K562 (cell line): ENCODE data around the gene ACTR3. TPM values are rescaled to one million over a fixed set of nuclear protein-coding genes. Genes with fewer than 3 reads are reported as not detected.

Source experiments
- ATAC-seq: fragments of 200-7000 bp; cut with Tn5 transposase; 3 replicates; pipeline ENCODE4 v1.9.1; 2020; ENCODE audit warnings: moderate library complexity
- BruUV-seq: library from RNA; stranded (reverse); fragments of 400-500 nt; replicated peaks from 2 replicates; lab custom pipeline; 2021; lab: Mats Ljungman, UMichigan
- CTCF ChIA-PET: fragments of 300-600 bp; formaldehyde crosslinking; extraction: SDS; loops from one replicate; lab custom pipeline; 2021; ENCODE audit warnings: low intra/inter-chr PET ratio; lab: Yijun Ruan, JAX
- POLR2A ChIA-PET: fragments of 300-600, 350-650 bp; sonication (Branson Sonifier 250); formaldehyde crosslinking; extraction: SDS; loops from one replicate; lab custom pipeline; 2021; ENCODE audit warnings: antibody characterized with exemption, inconsistent platforms; lab: Yijun Ruan, JAX
- DNase-seq, 4 experiments: peaks; one replicate each; pipeline versions ENCODE4 v3.0.0 to v3.0.0-alpha.2; 2011 to 2018; ENCODE audit warnings: low spot score in 3 of 4, mixed read lengths in 3 of 4; ENCODE audit errors: extremely low read depth in 1 of 4
- FAIRE-seq: peaks from 2 replicates; lab custom pipeline; 2011; peaks lifted over from hg19 to GRCh38; lab: Jason Lieb, UNC
- H2AFZ ChIP-seq: 2 replicates; pipeline ENCODE4 v1.6.0; 2011; ENCODE audit warnings: low read depth, low read length, control low read depth, inconsistent platforms
- H3K27ac ChIP-seq: fragments of 200-600 bp; 3 replicates; pipeline ENCODE4 v1.8.0; 2011; ENCODE audit warnings: low read depth, mild to moderate bottlenecking, control low read depth, inconsistent platforms, low read length, moderate library complexity, mixed read lengths; ENCODE audit errors: extremely low read depth
- H3K27me3 ChIP-seq, 2 experiments: fragments of 300-600 bp in 1 of 2; 2 replicates in 1 of 2; 3 replicates in 1 of 2; pipeline versions ENCODE4 v1.6.0 to v1.8.0; 2011; ENCODE audit warnings: inconsistent platforms in 2 of 2, low read length in 2 of 2, mild to moderate bottlenecking in 1 of 2, mixed read lengths in 1 of 2, moderate library complexity in 1 of 2; ENCODE audit not compliant: control insufficient read depth in 2 of 2, insufficient read depth in 2 of 2
- H3K36me3 ChIP-seq: fragments of 300-600 bp; 3 replicates; pipeline ENCODE4 v1.8.0; 2011; ENCODE audit warnings: mild to moderate bottlenecking, low read length, inconsistent platforms; ENCODE audit not compliant: control insufficient read depth, insufficient read depth
- H3K4me1 ChIP-seq, 2 experiments: fragments of 200-600 bp in 1 of 2; replicated peaks in 1 of 2; 2 replicates in 1 of 2; 3 replicates in 1 of 2; pipeline versions ENCODE4 v1.5.1 to v1.8.0; 2011; ENCODE audit warnings: inconsistent platforms in 2 of 2, low read length in 2 of 2, mild to moderate bottlenecking in 1 of 2, mixed read lengths in 1 of 2, moderate library complexity in 1 of 2; ENCODE audit not compliant: control insufficient read depth in 2 of 2, insufficient read depth in 2 of 2
- H3K4me2 ChIP-seq: 2 replicates; pipeline ENCODE4 v1.6.1; 2011; ENCODE audit warnings: low read length, control low read depth, inconsistent platforms, mixed read lengths; ENCODE audit not compliant: insufficient read depth
- H3K4me3 ChIP-seq: fragments of 200-600 bp; sonication (generic), shearing (Covaris generic); 2 replicates; pipeline ENCODE4 v1.5.1; 2016; ENCODE audit warnings: control low read depth, inconsistent platforms
- H3K79me2 ChIP-seq: fragments of 200-600 bp; 3 replicates; pipeline ENCODE4 v1.8.0; 2011; ENCODE audit warnings: low read length, inconsistent platforms; ENCODE audit not compliant: control insufficient read depth, insufficient read depth
- H3K9ac ChIP-seq, 2 experiments: 2 replicates each; pipeline versions ENCODE4 v1.6.0 to v1.6.1; 2011; ENCODE audit warnings: low read depth in 2 of 2, low read length in 2 of 2, control low read depth in 1 of 2, inconsistent platforms in 1 of 2, mild to moderate bottlenecking in 1 of 2, mixed read lengths in 1 of 2; ENCODE audit not compliant: insufficient read depth in 1 of 2
- H3K9me1 ChIP-seq: one replicate; pipeline ENCODE4 v1.6.0; 2011; ENCODE audit warnings: inconsistent platforms, mild to moderate bottlenecking, low read length, moderate library complexity; ENCODE audit not compliant: control insufficient read depth, insufficient read depth
- H3K9me3 ChIP-seq: replicated peaks from 2 replicates; pipeline ENCODE4 v1.5.1; 2011; ENCODE audit warnings: low read depth, low read length, inconsistent platforms; ENCODE audit not compliant: control insufficient read depth, insufficient read depth
- H4K20me1 ChIP-seq: replicated peaks from 2 replicates; pipeline ENCODE4 v1.6.1; 2011; ENCODE audit warnings: low read length, inconsistent platforms, mixed read lengths; ENCODE audit not compliant: control insufficient read depth, insufficient read depth
- CBX5 ChIP-seq: IDR thresholded peaks from 2 replicates; pipeline ENCODE4 v1.6.1; 2014; ENCODE audit warnings: low read depth, borderline replicate concordance
- EWSR1 ChIP-seq: fragments of 450-650 bp; IDR thresholded peaks from 2 replicates; pipeline ENCODE4 v1.6.1; 2018; ENCODE audit warnings: borderline replicate concordance, mild to moderate bottlenecking, low read depth, moderate library complexity; ENCODE audit not compliant: partially characterized antibody
- POLR2G ChIP-seq: fragments of 200-400 bp; formaldehyde crosslinking; IDR thresholded peaks from 2 replicates; pipeline ENCODE4 v1.6.1; 2017; ENCODE audit warnings: low read depth, mild to moderate bottlenecking, antibody characterized with exemption, low read length, moderate library complexity
- PRMT5 ChIP-seq: sonication (generic); formaldehyde crosslinking; IDR thresholded peaks from 2 replicates; pipeline ENCODE4 v1.5.0; 2020; ENCODE audit warnings: missing genetic modification reagents
- RAD21 ChIP-seq, 2 experiments: fragments of 250-450 bp in 1 of 2; fragments of 450-650 bp in 1 of 2; sonication (Bioruptor Pico) in 1 of 2; formaldehyde crosslinking in 1 of 2; IDR thresholded peaks in 1 of 2; conservative IDR thresholded peaks in 1 of 2; 2 replicates each; pipeline versions ENCODE4 v1.4.0 to v1.8.0; 2020 to 2022; ENCODE audit warnings: mild to moderate bottlenecking in 2 of 2, moderate library complexity in 1 of 2
- SNRNP70 ChIP-seq: fragments of 200-400 bp; formaldehyde crosslinking; optimal IDR thresholded peaks from 2 replicates; pipeline ENCODE3; 2017; ENCODE audit warnings: low read depth, low read length
- TEAD1 ChIP-seq, 2 experiments: fragments of 450-650 bp in 1 of 2; sonication (generic) in 1 of 2; formaldehyde crosslinking; IDR thresholded peaks; 2 replicates each; pipeline versions ENCODE4 v1.4.0 to v1.8.0; 2020 to 2022; ENCODE audit warnings: mild to moderate bottlenecking in 2 of 2, missing genetic modification reagents in 1 of 2
- TFAM ChIP-seq: fragments of 250-450 bp; sonication (Bioruptor Pico); conservative IDR thresholded peaks from 2 replicates; pipeline ENCODE4 v1.5.0; 2021; ENCODE audit warnings: mild to moderate bottlenecking, moderate library complexity
- ZC3H11A ChIP-seq: IDR thresholded peaks from 2 replicates; pipeline ENCODE4 v1.6.1; 2012; ENCODE audit warnings: low read depth, low read length, improper control_type of control experiment
- WGBS: fragments of 100-300 bp; shearing (Covaris generic); methylation state at CpG from one replicate; pipeline ENCODE4 v1.1.6; 2016; ENCODE audit warnings: low coverage, mixed read lengths; ENCODE audit not compliant: insufficient coverage; ENCODE audit errors: missing lambda C conversion rate; 5-methylcytosine and 5-hydroxymethylcytosine counted together
- in situ Hi-C: fragments of 300-500 bp; cut with MboI; formaldehyde crosslinking; loops from 4 replicates; pipeline ENCODE4 v1.15.0; 2018; ENCODE audit warnings: inconsistent platforms, mixed read lengths
- intact Hi-C: fragments of 100-400 bp; cut with micrococcal nuclease; formaldehyde crosslinking; loops from 2 replicates; pipeline ENCODE4 v1.14.2; 2022
- polyA plus RNA-seq, 8 experiments: library from polyadenylated mRNA; depleted of rRNA in 4 of 8; stranded (reverse) in 5 of 8; unstranded in 3 of 8; fragments of >200 nt; fragmentation: Nextera tagmentation in 2 of 8; fragmentation: Illumina TruSeq in 1 of 8; extraction: Ambion mirVana in 2 of 8; extraction: Trizol in 1 of 8; gene quantifications; 2 replicates each; pipeline versions ENCODE4 v1.2.1 to v1.2.3, GENCODE V29; 2011 to 2014; ENCODE audit warnings: inconsistent platforms in 1 of 8, missing spikeins in 1 of 8
- total RNA-seq, 7 experiments: library from RNA; depleted of rRNA in 6 of 7; stranded (reverse); fragments of >200 nt in 6 of 7; fragmentation: Illumina TruSeq in 2 of 7; extraction: Trizol in 2 of 7; gene quantifications; 2 replicates each; pipeline versions ENCODE4 v1.2.1 to v1.2.3, GENCODE V29; 2011 to 2021; ENCODE audit warnings: low replicate concordance in 1 of 7
- TF ChIP-seq, protein P1 (sequence below): fragments of 250-450 bp; sonication (Bioruptor Pico); IDR thresholded peaks from 2 replicates; pipeline ENCODE4 v1.8.0; 2022; ENCODE audit warnings: inconsistent platforms
- TF ChIP-seq, protein P2 (sequence below), 3 experiments: IDR thresholded peaks in 2 of 3; conservative IDR thresholded peaks in 1 of 3; 2 replicates each; pipeline ENCODE4 v1.5.1; 2011 to 2012; ENCODE audit warnings: low read length in 3 of 3, mild to moderate bottlenecking in 3 of 3, control low read depth in 2 of 3, improper control_type of control experiment in 1 of 3, inconsistent platforms in 1 of 3, low read depth in 1 of 3, mixed read lengths in 1 of 3, moderate library complexity in 1 of 3; ENCODE audit not compliant: insufficient read depth in 2 of 3

The ACTR3 gene
- total and polyA plus RNA-seq, 9 of the 15 experiments (the other 6 are each of a cell fraction or from before 2014, with no cell fraction given): 49.0 to 354 (median 249) TPM

DNA sequence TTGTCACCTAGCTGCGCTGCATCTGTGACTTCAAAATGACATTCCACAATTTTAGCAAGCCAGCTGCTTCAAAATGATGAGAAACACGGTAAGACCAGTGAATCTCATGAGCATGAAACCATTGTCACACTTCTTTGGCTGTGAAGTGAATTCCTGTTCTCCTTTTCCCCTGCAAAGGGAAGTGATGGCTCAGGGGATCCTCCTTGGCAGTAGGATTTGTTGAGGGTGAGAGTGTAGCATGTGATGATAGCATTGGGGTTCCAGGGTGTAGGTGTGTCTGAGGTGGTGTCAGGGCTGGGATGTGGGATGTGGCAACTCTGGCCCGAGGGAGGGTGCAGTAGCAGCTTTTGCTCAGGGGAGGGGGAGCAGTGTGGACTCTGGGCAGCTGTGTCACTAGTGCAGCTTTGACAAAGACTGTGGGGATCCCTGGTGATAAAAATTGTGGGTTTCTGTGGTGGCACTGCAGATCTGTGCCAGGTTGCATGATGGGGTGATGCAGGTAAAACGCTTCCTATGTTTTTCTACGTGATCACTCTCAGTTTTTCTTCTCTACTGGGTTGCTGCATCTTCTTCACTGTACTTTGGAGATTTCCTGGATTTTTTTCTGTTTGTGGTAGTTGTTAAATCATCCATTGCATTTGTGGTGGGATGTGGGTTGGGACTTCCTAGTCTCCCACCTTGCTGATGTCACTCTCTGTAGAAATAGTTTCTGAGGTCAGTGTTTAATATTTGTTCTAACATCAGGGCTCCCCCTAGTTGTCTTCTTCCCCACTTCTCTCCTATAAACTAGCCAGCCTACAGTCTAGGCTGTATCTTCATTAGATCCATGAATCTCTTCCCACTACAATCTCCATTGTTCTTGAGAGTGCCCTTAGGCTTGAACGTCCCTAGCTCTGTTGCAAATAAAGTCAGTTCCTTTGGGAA is 107.0 kb downstream of the ACTR3 start:
- H3K9ac ChIP-seq: no peak overlapping the region
- 1% methylated on average over 6 of the region's 6 CpGs for WGBS
- no peak for DNase-seq
- FAIRE-seq: no peak
- H4K20me1 ChIP-seq: no peaks in the 10 kb centered on the region
- H3K4me3 ChIP-seq: no peak overlapping the region
- no peak overlapping the region for H2AFZ ChIP-seq
- no peaks in the 10 kb centered on the region for H3K9me3 ChIP-seq
- TF ChIP-seq SNRNP70: no peak
- peak in 1 of 2 experiments; percentile 12; a peak in 1 of 4 replicates for TF ChIP-seq RAD21 (CRISPR knock-in tag; conservative IDR thresholded peaks at IDR 0.05 in 1 of 2, IDR thresholded peaks at IDR 0.05 in 1 of 2)
- TF ChIP-seq, protein P1, sequence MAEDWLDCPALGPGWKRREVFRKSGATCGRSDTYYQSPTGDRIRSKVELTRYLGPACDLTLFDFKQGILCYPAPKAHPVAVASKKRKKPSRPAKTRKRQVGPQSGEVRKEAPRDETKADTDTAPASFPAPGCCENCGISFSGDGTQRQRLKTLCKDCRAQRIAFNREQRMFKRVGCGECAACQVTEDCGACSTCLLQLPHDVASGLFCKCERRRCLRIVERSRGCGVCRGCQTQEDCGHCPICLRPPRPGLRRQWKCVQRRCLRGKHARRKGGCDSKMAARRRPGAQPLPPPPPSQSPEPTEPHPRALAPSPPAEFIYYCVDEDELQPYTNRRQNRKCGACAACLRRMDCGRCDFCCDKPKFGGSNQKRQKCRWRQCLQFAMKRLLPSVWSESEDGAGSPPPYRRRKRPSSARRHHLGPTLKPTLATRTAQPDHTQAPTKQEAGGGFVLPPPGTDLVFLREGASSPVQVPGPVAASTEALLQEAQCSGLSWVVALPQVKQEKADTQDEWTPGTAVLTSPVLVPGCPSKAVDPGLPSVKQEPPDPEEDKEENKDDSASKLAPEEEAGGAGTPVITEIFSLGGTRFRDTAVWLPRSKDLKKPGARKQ (CRISPR knock-in tag): no peak
- no peak for TF ChIP-seq CBX5
- no peak for TF ChIP-seq POLR2G
- TF ChIP-seq ZC3H11A: no peak
- no peak for TF ChIP-seq EWSR1
- no peak for TF ChIP-seq TFAM (CRISPR knock-in tag)
- no peak for TF ChIP-seq PRMT5 (CRISPR knock-in tag)
- TF ChIP-seq, protein P2, sequence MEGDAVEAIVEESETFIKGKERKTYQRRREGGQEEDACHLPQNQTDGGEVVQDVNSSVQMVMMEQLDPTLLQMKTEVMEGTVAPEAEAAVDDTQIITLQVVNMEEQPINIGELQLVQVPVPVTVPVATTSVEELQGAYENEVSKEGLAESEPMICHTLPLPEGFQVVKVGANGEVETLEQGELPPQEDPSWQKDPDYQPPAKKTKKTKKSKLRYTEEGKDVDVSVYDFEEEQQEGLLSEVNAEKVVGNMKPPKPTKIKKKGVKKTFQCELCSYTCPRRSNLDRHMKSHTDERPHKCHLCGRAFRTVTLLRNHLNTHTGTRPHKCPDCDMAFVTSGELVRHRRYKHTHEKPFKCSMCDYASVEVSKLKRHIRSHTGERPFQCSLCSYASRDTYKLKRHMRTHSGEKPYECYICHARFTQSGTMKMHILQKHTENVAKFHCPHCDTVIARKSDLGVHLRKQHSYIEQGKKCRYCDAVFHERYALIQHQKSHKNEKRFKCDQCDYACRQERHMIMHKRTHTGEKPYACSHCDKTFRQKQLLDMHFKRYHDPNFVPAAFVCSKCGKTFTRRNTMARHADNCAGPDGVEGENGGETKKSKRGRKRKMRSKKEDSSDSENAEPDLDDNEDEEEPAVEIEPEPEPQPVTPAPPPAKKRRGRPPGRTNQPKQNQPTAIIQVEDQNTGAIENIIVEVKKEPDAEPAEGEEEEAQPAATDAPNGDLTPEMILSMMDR (IDR thresholded peaks at IDR 0.05 in 2 of 3, conservative IDR thresholded peaks at IDR 0.05 in 1 of 3; ENCODE audit: insufficient read depth in 2 of 3, low read depth in 1 of 3, low read length in 3 of 3): peak in 1 of 3 experiments; percentile 34; a peak in 2 of 6 replicates
- no peak for TF ChIP-seq TEAD1 (CRISPR knock-in tag; IDR thresholded peaks at IDR 0.05)
- TF ChIP-seq, all 486 proteins: peak for 2
- Histone ChIP-seq H3K79me2 (no peaks in the 10 kb centered on the region), H3K9me1 (no peaks in the 10 kb centered on the region), H3K27ac (no peak overlapping the region), H3K4me1 (no peaks in the 10 kb centered on the region), H3K4me2 (no peak overlapping the region), H3K27me3 (peaks cover 0 to 13% of the 10 kb centered on the region in 2 experiments; a peak in 2 of 5 replicates), H3K36me3 (no peaks in the 10 kb centered on the region)
- ATAC-seq: no peak
- ChIA-PET POLR2A (interaction anchor here (0.6 kb wide), 1 partner anchor 28 kb away, joined by 3 read pairs; no protein-coding TSS in a partner anchor), CTCF (no interaction called here)
- in situ Hi-C loops (no loop called here), intact Hi-C loops (no loop called here)
- BruUV-seq: no TSS peak
